Activated naive CD4-positive, alpha-beta T cell treated with anti-CD3 and anti-CD28 coated beads, Interleukin-2, amount 50 U/mL, for 24 hours (primary cell): ENCODE measurements around the gene AHCTF1.

Source experiments
- H3K27ac Mint-ChIP-seq: one replicate; pipeline ENCODE4 v1.8.0; 2021; ENCODE audit warnings: mild to moderate bottlenecking, mixed read lengths
- H3K27me3 Mint-ChIP-seq: one replicate; pipeline ENCODE4 v1.8.0; 2021; ENCODE audit warnings: mixed read lengths
- H3K36me3 Mint-ChIP-seq: one replicate; pipeline ENCODE4 v1.8.0; 2021; ENCODE audit warnings: mixed read lengths
- H3K4me1 Mint-ChIP-seq: one replicate; pipeline ENCODE4 v1.8.0; 2021; ENCODE audit warnings: mixed read lengths
- H3K4me3 Mint-ChIP-seq: one replicate; pipeline ENCODE4 v1.8.0; 2021; ENCODE audit warnings: mild to moderate bottlenecking, mixed read lengths
- H3K9me3 Mint-ChIP-seq: one replicate; pipeline ENCODE4 v1.8.0; 2021; ENCODE audit warnings: mixed read lengths

The AHCTF1 gene

DNA sequence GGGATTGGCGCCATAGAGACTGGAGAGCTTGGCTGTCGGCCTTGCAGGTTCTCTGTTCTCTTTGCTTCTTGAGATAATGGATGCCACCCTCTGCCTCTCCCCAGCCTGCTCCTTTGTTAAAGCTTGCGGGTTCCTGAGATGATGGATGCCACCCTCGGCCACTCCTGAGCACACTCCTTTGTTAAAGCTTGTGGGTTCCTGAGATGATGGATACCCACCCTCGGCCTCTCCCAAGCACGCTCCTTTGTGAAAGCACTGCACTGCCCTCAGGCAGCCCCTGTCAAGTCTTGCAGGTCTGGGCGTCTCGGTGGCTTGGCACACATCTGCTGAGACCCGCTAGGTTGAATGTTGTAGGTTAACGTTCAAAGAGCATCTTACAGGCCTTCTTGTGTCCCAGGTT is 131.0 kb downstream of the AHCTF1 start:
- Mint-ChIP-seq H3K36me3 (no peaks in the 10 kb centered on the region), H3K4me3 (no peak overlapping the region), H3K27me3 (peaks cover 2% of the 10 kb centered on the region), H3K9me3 (no peaks in the 10 kb centered on the region), H3K4me1 (no peaks in the 10 kb centered on the region), H3K27ac (no peak overlapping the region)

DNA sequence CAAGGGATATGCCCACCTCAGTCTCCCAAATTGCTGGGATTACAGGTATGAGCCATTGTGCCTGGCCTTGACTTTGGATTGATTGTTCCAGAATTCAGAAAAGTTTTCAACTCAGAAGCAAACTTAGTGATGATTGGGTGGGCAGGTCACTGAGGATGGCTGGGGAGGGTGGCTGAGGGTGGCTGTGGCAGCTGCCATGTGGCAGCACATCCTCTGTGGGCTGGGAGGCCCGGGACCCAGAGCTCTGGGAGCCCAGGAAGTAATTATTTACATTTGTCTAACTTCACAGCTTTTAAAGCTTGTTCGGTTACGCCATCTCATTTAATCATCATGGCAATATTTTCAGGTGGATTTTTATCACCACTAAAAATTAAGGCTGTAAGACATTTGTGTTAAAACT is 131.4 kb downstream of the AHCTF1 start:
- Mint-ChIP-seq H3K36me3 (no peaks in the 10 kb centered on the region), H3K4me1 (no peaks in the 10 kb centered on the region), H3K4me3 (no peak overlapping the region), H3K27ac (no peak overlapping the region), H3K9me3 (no peaks in the 10 kb centered on the region), H3K27me3 (peaks cover 2% of the 10 kb centered on the region)

DNA sequence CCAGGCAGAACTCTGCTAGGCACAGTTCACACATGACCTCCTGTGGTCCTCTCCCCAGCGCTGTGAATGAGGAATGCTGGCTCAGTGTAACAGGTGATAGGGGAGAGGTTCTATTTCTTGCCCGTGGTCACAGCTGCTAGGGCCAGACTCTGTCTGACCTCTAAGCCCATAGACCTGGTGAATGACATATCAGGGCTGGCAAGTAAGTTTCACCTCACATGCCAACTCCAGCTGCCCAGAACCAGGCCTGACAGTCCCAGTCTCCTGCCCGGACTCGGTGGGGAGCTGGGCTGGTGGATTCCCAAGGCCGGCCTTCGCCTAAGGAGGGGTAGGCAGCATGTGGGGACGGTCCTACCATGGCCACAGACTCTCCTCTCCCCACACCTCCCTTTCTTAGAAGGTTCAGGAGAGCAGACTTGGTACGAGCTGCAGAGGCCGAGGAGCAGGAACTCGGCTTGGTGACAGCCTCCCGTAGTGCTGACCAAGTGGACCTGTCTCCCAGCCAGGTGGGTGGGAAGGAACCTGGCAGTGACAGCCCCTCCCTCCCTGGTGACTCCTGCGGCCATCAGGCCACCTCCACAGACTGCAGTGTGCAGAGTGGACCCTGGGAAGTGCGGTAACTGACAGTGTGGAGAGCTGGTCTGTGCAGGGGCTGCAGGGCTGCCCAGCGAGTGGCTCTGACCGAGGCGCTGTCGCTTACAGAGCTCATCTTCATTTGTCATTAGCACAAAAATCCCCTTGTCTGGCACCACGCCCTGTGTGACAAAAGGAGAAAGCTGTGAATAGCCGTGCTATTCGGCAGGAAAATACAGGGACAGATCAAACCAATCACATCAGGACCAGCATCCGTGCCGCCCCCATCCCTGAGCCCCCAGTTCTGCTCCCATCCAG is 132.9 kb downstream of the AHCTF1 start:
- Mint-ChIP-seq H3K36me3 (no peaks in the 10 kb centered on the region), H3K9me3 (no peaks in the 10 kb centered on the region), H3K27me3 (peaks cover 2% of the 10 kb centered on the region), H3K4me3 (no peak overlapping the region), H3K27ac (no peak overlapping the region), H3K4me1 (no peaks in the 10 kb centered on the region)

DNA sequence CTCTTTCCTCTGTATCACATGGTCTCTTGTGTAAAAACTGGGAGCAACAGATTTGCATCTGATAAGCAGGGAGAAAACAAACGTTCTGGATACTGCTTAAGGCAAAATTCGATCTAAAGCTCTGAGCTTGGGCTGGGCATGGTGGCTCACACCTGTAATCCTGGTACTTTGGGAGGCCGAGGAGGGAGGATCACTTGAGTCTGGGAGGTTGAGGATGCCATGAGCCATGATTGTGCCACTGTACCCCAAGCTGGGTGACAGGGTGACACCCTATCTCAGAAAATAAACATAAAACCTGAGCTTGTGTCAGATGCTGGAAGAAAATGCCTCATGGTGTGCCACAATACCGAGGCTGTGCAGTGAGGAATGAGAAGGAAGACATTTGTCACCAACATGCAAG is 133.6 kb downstream of the AHCTF1 start:
- H3K9me3 Mint-ChIP-seq: no peaks in the 10 kb centered on the region
- no peaks in the 10 kb centered on the region for H3K4me1 Mint-ChIP-seq
- H3K27ac Mint-ChIP-seq: no peak overlapping the region
- H3K27me3 Mint-ChIP-seq: peaks cover 2% of the 10 kb centered on the region
- no peaks in the 10 kb centered on the region for H3K36me3 Mint-ChIP-seq
- no peak overlapping the region for H3K4me3 Mint-ChIP-seq

DNA sequence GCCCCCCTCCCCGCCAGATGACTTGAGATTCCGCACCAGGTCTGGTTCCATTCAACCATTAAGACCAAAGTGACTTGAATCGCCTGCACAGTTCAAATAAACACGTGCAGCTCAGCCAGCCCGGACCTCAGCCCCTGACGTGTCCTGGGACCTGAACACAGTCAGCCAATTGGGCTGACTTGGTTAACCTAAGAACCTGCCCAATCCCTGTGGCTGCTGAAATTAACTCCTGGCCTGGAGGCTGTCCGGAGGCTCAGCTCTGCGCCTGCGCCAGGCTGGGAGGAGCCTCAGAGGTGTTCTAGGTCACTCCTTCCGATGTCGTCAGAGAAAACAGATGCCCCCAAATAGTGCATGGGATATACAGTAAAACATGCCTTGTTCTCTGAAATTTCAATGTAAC is 134.2 kb downstream of the AHCTF1 start:
- H3K9me3 Mint-ChIP-seq: no peaks in the 10 kb centered on the region
- no peak overlapping the region for H3K27ac Mint-ChIP-seq
- peaks cover 2% of the 10 kb centered on the region for H3K27me3 Mint-ChIP-seq
- no peaks in the 10 kb centered on the region for H3K36me3 Mint-ChIP-seq
- no peak overlapping the region for H3K4me3 Mint-ChIP-seq
- H3K4me1 Mint-ChIP-seq: no peaks in the 10 kb centered on the region

DNA sequence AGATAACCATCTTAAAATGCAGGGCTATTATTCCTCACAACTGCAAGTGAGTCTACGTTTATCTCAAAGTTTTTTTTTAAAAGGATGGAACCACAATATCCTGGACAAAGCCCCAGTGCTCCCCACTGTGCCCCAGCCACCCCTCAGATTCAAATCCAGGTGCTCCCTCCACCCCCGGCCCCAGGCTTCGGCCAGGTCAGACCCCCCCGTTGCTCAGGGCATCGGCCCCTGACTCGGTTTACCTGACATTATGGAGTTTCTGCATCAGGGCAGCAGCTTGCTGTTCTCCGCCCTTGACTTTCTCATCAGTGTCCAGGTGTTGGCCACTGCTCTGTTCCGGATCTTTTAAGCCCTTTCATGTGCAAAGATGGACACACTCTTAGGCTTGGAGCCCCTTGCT is 134.6 kb downstream of the AHCTF1 start:
- H3K4me1 Mint-ChIP-seq: no peaks in the 10 kb centered on the region

DNA sequence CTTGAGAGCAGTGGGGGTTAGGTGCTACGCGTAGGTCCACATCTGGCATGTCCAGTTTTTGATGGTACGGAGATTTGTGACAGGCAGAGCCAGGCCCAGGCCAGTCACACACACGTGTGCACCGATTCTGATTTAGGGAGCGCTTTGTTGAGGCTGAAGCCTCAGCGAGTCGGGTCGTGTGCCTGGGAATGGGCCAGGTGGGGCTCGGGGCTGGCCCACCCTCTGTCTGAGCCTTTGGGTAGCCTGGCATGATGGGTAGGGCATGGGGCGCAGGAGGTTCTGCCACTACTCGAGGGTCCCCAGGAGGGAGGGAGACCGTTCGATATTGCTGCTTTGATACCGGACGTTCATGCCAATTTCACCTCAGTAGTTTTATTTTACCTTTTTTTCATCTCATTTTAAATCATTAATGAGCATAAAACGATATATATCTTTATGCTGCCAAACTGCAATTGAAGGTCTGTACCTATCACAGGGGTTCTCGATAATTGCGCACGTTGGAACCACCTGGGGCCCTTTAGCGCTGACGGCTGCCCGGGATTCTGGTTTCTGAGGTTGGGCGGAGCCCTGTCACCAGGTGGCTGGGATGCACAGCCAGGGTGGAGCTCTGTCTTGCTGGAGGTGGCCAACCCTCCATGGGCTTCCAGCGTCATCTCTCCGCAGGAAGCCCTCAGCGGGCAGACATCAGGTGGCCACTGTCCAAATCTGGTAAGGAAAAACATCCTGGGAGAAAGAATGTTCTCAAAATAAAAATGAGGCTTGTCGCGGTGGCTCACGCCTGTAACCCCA is 135.6 kb downstream of the AHCTF1 start:
- no peaks in the 10 kb centered on the region for H3K36me3 Mint-ChIP-seq
- H3K4me1 Mint-ChIP-seq: no peaks in the 10 kb centered on the region
- no peak overlapping the region for H3K4me3 Mint-ChIP-seq
- H3K27ac Mint-ChIP-seq: no peak overlapping the region
- H3K27me3 Mint-ChIP-seq: peaks cover 2% of the 10 kb centered on the region
- no peaks in the 10 kb centered on the region for H3K9me3 Mint-ChIP-seq

More for the DNA sequence above, 134.6 kb downstream of the AHCTF1 start:
- no peak overlapping the region for H3K27ac Mint-ChIP-seq
- peaks cover 2% of the 10 kb centered on the region for H3K27me3 Mint-ChIP-seq
- H3K9me3 Mint-ChIP-seq: no peaks in the 10 kb centered on the region
- H3K4me3 Mint-ChIP-seq: no peak overlapping the region
- H3K36me3 Mint-ChIP-seq: no peaks in the 10 kb centered on the region

DNA sequence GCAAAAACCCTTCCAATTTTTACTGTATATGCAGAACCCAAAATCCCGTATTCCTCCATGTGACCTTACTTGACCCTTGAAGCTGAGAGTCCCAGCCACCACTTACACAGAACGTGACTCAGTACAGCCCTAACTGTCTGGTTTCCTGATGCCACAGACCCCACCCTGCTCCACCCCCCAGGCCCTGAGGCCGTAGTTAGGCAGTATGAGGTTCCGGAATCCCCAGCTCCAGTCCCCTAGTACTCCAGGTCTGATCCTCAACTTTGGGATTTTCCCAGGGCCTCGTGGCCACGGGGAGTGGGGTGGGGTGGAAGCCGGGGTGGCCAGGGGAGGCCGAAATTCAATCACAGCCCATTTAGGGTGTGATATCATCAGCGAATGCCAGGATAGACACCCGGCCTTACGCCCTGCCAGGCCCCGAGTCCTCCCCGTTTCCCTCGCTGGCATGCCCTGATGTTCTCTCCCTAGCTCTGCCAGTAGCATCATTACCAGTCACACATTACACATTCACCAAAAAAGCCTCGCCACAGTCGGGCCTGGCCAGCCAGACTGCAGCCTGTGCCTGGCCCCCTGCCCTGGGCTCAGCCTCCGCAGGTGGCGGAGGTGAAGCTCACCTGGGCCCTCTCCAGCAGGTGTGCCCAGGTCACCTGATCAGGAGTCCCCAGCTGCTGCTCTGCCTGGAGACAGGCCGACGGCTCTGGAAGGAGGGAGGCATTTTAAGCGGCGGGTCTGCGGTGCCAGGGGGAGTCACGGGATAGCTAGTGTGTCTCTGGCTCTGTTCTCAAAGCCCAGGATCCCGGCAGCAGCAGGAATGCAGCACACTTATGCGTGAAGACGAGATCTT is 136.7 kb downstream of the AHCTF1 start:
- Mint-ChIP-seq H3K4me3 (no peak overlapping the region), H3K27ac (no peak overlapping the region), H3K9me3 (no peaks in the 10 kb centered on the region), H3K27me3 (peaks cover 3% of the 10 kb centered on the region), H3K36me3 (no peaks in the 10 kb centered on the region), H3K4me1 (no peaks in the 10 kb centered on the region)

DNA sequence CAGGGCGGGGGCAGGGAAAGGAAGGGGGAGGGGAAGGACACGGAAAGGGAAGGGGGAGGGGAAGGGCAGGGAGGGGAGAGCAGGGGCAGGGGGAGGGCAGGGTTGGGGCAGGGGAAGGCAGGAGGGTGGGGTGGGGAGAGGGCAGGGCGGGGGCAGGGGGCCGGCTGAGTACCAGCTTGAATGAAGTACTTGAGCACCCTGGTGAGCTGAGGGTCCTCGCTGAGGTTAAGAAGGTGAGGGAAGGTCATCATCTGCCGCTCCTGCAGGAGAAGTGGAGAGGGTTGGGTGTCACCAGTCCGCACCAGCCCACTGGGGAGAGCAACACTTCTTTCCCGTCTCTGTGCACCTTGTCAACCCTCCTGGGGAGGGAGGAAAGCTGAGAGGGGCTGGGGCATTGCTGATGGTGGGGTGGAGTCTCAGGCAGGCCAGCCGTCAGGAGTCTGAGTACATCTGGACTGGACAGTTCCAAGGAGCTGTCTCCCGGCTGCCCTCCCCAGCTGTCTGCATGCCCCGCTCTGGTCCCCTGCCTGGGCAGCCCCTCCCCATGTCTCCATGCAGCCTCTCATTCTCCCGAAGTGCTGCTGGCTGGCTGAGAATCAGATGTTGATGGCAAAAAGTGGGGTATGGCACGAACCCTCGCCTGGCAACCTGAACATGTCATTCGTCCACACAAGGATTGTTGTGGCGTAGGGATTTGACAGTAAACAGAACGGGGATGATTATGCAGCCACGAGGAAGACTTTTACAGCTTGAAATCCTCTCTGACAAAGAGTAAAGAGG is 137.5 kb downstream of the AHCTF1 start:
- Mint-ChIP-seq H3K9me3 (no peaks in the 10 kb centered on the region), H3K36me3 (no peaks in the 10 kb centered on the region), H3K27me3 (peaks cover 4% of the 10 kb centered on the region), H3K27ac (no peak overlapping the region), H3K4me3 (no peak overlapping the region), H3K4me1 (peaks cover 2% of the 10 kb centered on the region)

DNA sequence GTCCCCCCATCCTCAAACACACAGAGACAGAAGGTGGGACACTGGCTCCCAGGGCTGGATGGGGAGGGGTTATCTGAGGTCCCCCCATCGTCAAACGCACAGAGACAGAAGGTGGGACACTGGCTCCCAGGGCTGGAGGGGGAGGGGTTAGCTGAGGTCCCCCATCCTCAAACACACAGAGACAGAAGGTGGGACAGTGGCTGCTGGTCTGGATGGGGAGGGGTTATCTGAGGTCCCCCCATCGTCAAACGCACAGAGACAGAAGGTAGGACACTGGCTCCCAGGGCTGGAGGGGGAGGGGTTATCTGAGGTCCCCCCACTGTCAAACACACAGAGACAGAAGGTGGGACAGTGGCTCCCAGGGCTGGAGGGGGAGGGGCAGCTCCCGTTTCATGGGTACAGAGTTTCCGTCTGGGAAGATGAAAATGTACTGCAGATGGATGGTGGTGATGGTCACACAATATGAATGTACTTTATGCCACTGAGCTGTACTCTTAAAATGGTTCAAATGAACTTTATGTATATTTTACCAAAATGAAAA is 138.3 kb downstream of the AHCTF1 start:
- peaks cover 4% of the 10 kb centered on the region for H3K4me1 Mint-ChIP-seq
- H3K4me3 Mint-ChIP-seq: no peak overlapping the region
- no peaks in the 10 kb centered on the region for H3K9me3 Mint-ChIP-seq
- peaks cover 7% of the 10 kb centered on the region for H3K27me3 Mint-ChIP-seq
- H3K27ac Mint-ChIP-seq: no peak overlapping the region
- no peaks in the 10 kb centered on the region for H3K36me3 Mint-ChIP-seq

DNA sequence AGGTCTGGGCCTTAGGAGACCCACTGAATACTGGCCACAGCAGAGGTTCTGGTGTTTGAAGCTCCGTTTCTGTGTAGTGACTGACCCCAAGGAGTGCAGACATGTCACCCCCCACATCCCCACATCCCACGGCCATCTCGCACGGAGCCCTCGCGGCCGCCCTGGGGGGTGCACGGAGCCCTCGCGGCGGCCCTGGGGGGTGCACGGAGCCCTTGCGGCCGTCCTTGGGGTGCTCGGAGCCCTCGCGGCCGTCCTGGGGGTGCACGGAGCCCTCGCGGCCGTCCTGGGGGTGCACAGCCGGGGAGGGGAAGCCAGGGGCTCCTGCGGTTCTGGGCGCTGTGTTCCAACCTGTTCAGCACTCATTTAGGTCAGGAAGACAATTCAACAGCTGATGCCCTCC is 139.1 kb downstream of the AHCTF1 start:
- no peaks in the 10 kb centered on the region for H3K36me3 Mint-ChIP-seq
- peaks cover 4% of the 10 kb centered on the region for H3K4me1 Mint-ChIP-seq
- peaks cover 7% of the 10 kb centered on the region for H3K27me3 Mint-ChIP-seq
- no peak overlapping the region for H3K4me3 Mint-ChIP-seq
- H3K9me3 Mint-ChIP-seq: no peaks in the 10 kb centered on the region
- no peak overlapping the region for H3K27ac Mint-ChIP-seq

DNA sequence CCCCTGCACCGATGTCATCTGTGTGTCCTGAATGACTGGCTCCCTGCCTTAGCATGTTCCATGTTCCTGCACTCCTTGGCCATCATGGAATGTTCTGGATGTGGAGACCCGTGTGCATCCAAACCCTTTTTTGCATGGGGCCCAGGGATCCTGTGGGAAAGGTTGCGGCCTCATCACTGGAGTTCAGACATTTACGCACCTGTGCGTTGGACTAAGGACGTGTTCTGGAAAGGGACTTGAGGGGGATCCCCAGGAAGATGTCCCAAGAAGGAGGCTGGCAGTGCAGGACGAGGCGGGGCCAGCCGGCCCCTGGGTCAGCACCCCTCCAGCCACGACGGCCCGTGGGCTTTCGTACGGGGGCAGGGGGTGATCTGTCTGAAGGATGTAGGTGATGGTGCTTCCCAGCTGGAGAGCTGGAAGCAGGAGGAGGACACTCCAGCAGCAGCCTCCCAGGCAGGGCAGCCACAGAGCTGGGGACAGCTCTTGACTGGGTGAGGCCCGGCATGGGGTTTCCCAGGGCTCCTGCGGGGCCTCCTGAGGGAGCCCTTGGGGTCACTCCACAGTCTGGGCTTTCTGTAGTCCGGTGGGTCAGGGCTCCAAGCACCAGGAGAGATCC is 140.3 kb downstream of the AHCTF1 start:
- H3K4me3 Mint-ChIP-seq: no peak overlapping the region
- peaks cover 4% of the 10 kb centered on the region for H3K4me1 Mint-ChIP-seq
- H3K9me3 Mint-ChIP-seq: no peaks in the 10 kb centered on the region
- no peak overlapping the region for H3K27ac Mint-ChIP-seq
- H3K27me3 Mint-ChIP-seq: peaks cover 7% of the 10 kb centered on the region
- H3K36me3 Mint-ChIP-seq: no peaks in the 10 kb centered on the region

DNA sequence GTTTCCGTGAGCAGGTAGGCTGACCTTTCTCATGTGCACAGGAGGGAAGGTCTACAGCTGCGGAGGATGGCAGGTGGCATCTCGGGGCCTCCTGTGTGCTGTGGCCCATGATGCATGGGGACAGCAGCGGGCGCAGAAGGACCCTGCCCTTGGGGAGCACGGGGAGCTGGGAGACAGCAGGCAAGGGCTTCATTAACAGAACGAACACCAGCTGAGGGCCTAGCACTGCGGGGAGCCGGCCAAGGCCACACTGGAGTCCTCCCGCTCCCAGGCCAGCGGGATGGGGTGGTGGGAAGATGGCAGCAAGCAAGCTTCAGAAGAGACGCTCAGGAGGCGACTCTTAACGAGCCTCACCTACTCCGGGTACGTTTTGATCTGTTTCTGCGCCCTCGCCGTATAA is 140.9 kb downstream of the AHCTF1 start:
- peaks cover 4% of the 10 kb centered on the region for H3K4me1 Mint-ChIP-seq
- no peak overlapping the region for H3K27ac Mint-ChIP-seq
- H3K4me3 Mint-ChIP-seq: no peak overlapping the region

DNA sequence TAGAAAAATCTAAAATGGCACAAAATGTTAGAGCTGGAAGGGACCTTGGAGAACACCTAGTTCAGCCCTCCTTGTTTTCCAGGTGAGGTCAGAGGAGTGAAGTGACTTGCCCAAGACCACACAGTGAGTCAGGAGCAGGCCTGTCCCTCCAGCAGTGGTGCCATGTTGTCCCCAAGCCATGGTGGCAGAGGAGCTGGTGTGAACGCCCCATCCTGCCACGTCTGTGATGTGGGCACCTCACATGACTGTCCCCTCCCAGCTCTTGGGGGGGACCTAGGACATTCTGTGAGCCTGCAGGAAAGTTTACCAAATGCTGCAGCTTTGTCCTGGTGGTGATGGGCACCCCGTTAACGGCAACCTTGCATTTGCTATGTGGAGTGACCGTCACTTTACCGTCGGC is 141.4 kb downstream of the AHCTF1 start:
- no peaks in the 10 kb centered on the region for H3K9me3 Mint-ChIP-seq
- H3K27ac Mint-ChIP-seq: no peak overlapping the region
- no peak overlapping the region for H3K4me3 Mint-ChIP-seq
- H3K36me3 Mint-ChIP-seq: no peaks in the 10 kb centered on the region
- peaks cover 7% of the 10 kb centered on the region for H3K27me3 Mint-ChIP-seq
- peaks cover 4% of the 10 kb centered on the region for H3K4me1 Mint-ChIP-seq

More for the DNA sequence above, 140.9 kb downstream of the AHCTF1 start:
- no peaks in the 10 kb centered on the region for H3K9me3 Mint-ChIP-seq
- peaks cover 7% of the 10 kb centered on the region for H3K27me3 Mint-ChIP-seq
- no peaks in the 10 kb centered on the region for H3K36me3 Mint-ChIP-seq
